ENCODE data around the gene FLRT3. TPM values are rescaled to one million over a fixed set of nuclear protein-coding genes. Genes with fewer than 3 reads are reported as not detected.

The FLRT3 gene
- total and polyA plus RNA-seq, 2 donors (not counting 1 experiment from before 2014, with no cell fraction given), result not detected

GRCh38 chr20:14333721-14334120 lies 3.7 kb downstream of the FLRT3 start:
- ChIA-PET CTCF (interaction anchor here (0.7 kb wide), 1 partner anchor 1323 kb away, joined by 3 read pairs; no protein-coding TSS in a partner anchor), POLR2A (no interaction called here)
- no peak overlapping the region for H3K27ac Mint-ChIP-seq
- no peak for ATAC-seq (ENCODE audit: low read depth)
- H4K20me1 ChIP-seq (ENCODE audit: control insufficient read depth, insufficient read depth, low read length, poor library complexity, severe bottlenecking), result no peaks in the 10 kb centered on the region
- H3K9ac ChIP-seq (ENCODE audit: low read length), result no peak overlapping the region
- H3K79me2 ChIP-seq (ENCODE audit: control insufficient read depth, insufficient read depth, low read length), result no peaks in the 10 kb centered on the region
- no peak for TF ChIP-seq CTCF (IDR thresholded peaks at IDR 0.05)
- no peak for TF ChIP-seq EZH2 (IDR thresholded peaks at IDR 0.05; ENCODE audit: borderline replicate concordance, insufficient read depth, low read depth, low read length, poor library complexity, severe bottlenecking)
- intact Hi-C loops (cut with micrococcal nuclease), result no loop called here
- no peaks in the 10 kb centered on the region for H3K36me3 ChIP-seq (replicated peaks in 1 of 2; ENCODE audit: control extremely low read depth in 1 of 2, control insufficient read depth in 1 of 2, extremely low read depth in 1 of 2, insufficient read depth in 2 of 2, low read length in 1 of 2)
- peaks cover 6% of the 10 kb centered on the region for H3K4me1 Mint-ChIP-seq
- no peak overlapping the region for H2AFZ ChIP-seq (ENCODE audit: insufficient read depth, low read depth, low read length, poor library complexity, severe bottlenecking)
- no peaks in the 10 kb centered on the region for H3K27me3 ChIP-seq (replicated peaks in 1 of 4; ENCODE audit: control extremely low read depth in 1 of 4, control insufficient read depth in 3 of 4, insufficient read depth in 4 of 4, low read length in 3 of 4)
- H3K4me3 Mint-ChIP-seq, result no peak overlapping the region
- no peaks in the 10 kb centered on the region for H3K9me3 Mint-ChIP-seq (ENCODE audit: insufficient read depth)
- peaks cover 0 to 4% of the 10 kb centered on the region in 2 donors for H3K4me1 ChIP-seq (ENCODE audit: control insufficient read depth in 2 of 2, insufficient read depth in 2 of 2, low read length in 2 of 2)
- no peak for DNase-seq
- no peaks in the 10 kb centered on the region for H3K9me3 ChIP-seq (ENCODE audit: control extremely low read depth in 1 of 3, control insufficient read depth in 2 of 3, insufficient read depth in 1 of 3, low read length in 2 of 3)
- H3K27ac ChIP-seq (ENCODE audit: low read length in 2 of 2), result no peak overlapping the region
- H3K4me3 ChIP-seq (ENCODE audit: control extremely low read depth in 1 of 5, extremely low read depth in 1 of 5, insufficient read depth in 1 of 5, low read depth in 2 of 5, low read length in 4 of 5), result no peak overlapping the region
- no peak overlapping the region for H3K4me2 ChIP-seq (replicated peaks; ENCODE audit: low read depth, low read length, poor library complexity, severe bottlenecking)
- 60% methylated on average over 1 of the region's 3 CpGs for WGBS (ENCODE audit: insufficient coverage)
- peaks cover 24% of the 10 kb centered on the region for H3K27me3 Mint-ChIP-seq

GRCh38 chr20:14332866-14333265 lies 4.5 kb downstream of the FLRT3 start:
- Histone ChIP-seq H3K36me3 (replicated peaks in 1 of 2; ENCODE audit: control extremely low read depth in 1 of 2, control insufficient read depth in 1 of 2, extremely low read depth in 1 of 2, insufficient read depth in 2 of 2, low read length in 1 of 2) (no peaks in the 10 kb centered on the region), H3K4me2 (replicated peaks; ENCODE audit: low read depth, low read length, poor library complexity, severe bottlenecking) (no peak overlapping the region), H3K27ac (ENCODE audit: low read length in 2 of 2) (no peak overlapping the region), H2AFZ (ENCODE audit: insufficient read depth, low read depth, low read length, poor library complexity, severe bottlenecking) (no peak overlapping the region), H3K4me1 (ENCODE audit: control insufficient read depth in 2 of 2, insufficient read depth in 2 of 2, low read length in 2 of 2) (peaks cover 0 to 4% of the 10 kb centered on the region in 2 donors), H3K4me3 (ENCODE audit: control extremely low read depth in 1 of 5, extremely low read depth in 1 of 5, insufficient read depth in 1 of 5, low read depth in 2 of 5, low read length in 4 of 5) (no peak overlapping the region), H3K9me3 (ENCODE audit: control extremely low read depth in 1 of 3, control insufficient read depth in 2 of 3, insufficient read depth in 1 of 3, low read length in 2 of 3) (no peaks in the 10 kb centered on the region), H3K9ac (ENCODE audit: low read length) (no peak overlapping the region), H4K20me1 (ENCODE audit: control insufficient read depth, insufficient read depth, low read length, poor library complexity, severe bottlenecking) (no peaks in the 10 kb centered on the region), H3K79me2 (ENCODE audit: control insufficient read depth, insufficient read depth, low read length) (no peaks in the 10 kb centered on the region), H3K27me3 (replicated peaks in 1 of 4; ENCODE audit: control extremely low read depth in 1 of 4, control insufficient read depth in 3 of 4, insufficient read depth in 4 of 4, low read length in 3 of 4) (no peaks in the 10 kb centered on the region)
- Mint-ChIP-seq H3K27ac (no peak overlapping the region), H3K4me1 (peaks cover 6% of the 10 kb centered on the region), H3K27me3 (peaks cover 24% of the 10 kb centered on the region), H3K9me3 (ENCODE audit: insufficient read depth) (no peaks in the 10 kb centered on the region), H3K4me3 (no peak overlapping the region)
- no peak for TF ChIP-seq EZH2 (IDR thresholded peaks at IDR 0.05; ENCODE audit: borderline replicate concordance, insufficient read depth, low read depth, low read length, poor library complexity, severe bottlenecking)
- no peak for TF ChIP-seq CTCF (IDR thresholded peaks at IDR 0.05)
- no peak for DNase-seq
- ATAC-seq (ENCODE audit: low read depth), result no peak
- ChIA-PET POLR2A (no interaction called here), CTCF (no interaction called here)
- no CpG with 5 or more reads among the region's 2 CpGs for WGBS (ENCODE audit: insufficient coverage)
- intact Hi-C loops (cut with micrococcal nuclease), result no loop called here

Data from B cell (primary cell).